ENCODE results near the gene GNAS. TPM values are rescaled to one million over a fixed set of nuclear protein-coding genes. Genes with fewer than 3 reads are reported as not detected.

Gene GNAS
- total RNA-seq, 4 donors from 2014 or later, result 281 to 822 (median 446) TPM

DNA sequence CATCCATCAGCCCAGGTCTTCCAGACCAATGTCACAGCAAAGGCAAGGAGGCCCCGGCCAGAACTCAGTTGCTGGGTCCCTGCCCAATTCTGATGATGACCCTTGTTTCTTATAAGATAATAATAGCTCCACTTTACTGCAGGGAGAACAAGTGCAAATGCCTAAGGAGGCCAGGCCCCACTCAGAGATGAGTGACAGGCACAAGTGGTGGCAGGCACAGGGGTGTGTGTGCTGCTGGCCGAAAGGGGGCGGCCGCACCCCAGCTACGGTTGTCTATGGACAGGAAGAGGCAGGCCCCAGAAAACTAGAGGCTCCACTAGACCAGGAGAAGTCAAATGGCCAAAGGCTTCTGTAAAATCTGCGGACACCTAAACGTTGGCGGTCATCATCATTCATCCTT, 30.4 kb upstream of the GNAS start:
- no peak for DNase-seq
- no peak for TF ChIP-seq CTCF (IDR thresholded peaks at IDR 0.05)
- TF ChIP-seq POLR2A (IDR thresholded peaks at IDR 0.05), result no peak
- H3K4me3 ChIP-seq, result no peak overlapping the region
- H3K27ac ChIP-seq, result no peak overlapping the region
- no peaks in the 10 kb centered on the region for H3K4me1 ChIP-seq
- H3K27me3 ChIP-seq, result no peaks in the 10 kb centered on the region
- intact Hi-C loops (cut with DNase I; ENCODE audit: low total_unique reads), result no loop called here
- H3K36me3 ChIP-seq, result no peaks in the 10 kb centered on the region
- no peaks in the 10 kb centered on the region for H3K9me3 ChIP-seq

DNA sequence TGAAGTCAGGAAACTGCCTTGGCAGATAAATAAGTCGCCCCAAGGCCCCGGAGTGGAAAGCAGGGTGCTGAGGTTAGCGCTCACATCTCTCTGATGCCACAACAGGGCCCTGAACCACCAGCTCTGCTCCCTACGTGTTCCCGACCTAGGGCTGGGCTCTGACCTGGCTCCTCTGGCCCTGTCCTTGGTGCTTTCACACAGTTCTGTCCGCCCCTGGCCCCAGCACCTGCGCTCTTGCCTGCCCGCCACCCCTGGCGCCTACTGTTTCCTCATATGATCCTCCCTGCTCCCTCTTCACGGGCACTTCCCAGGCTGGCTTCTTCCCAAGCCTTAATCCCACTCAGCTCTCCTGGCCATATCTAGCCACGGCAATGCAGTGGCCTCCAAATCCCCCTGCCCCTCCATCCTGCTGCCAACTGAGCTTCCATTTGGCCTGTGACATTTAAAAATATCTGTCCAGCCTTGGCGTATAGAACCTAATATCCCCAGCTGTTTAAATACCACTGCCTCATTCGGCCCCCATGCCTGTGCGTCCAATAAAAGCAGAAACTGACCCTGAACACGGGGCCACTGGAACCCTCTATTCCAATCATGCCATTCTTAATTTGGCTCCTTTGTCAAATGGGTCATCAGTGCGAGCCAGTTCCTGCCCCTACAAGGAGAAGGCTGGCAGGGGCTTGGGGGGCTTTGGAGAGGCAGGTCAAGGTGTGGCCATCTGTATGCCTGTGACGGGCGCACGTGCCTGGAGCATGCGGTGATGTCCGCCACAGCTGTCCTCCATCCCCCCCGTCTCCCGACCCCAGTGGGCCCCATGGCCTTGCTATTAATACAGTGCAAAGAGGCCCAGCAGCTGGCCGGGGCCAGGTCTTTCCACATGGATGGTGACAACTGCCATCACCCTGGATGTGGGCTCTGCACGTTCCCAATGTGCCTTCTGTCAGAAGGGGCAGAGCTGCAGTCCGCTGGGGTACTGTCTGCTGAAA, 29.5 kb upstream of the GNAS start:
- intact Hi-C loops (cut with DNase I; ENCODE audit: low total_unique reads), result no loop called here

GRCh38 chr20:58824843-58825242, 27.7 kb upstream of the GNAS start:
- intact Hi-C loops (cut with DNase I; ENCODE audit: low total_unique reads), result no loop called here
- Histone ChIP-seq H3K27me3 (no peaks in the 10 kb centered on the region), H3K27ac (no peak overlapping the region), H3K36me3 (no peaks in the 10 kb centered on the region), H3K4me1 (no peaks in the 10 kb centered on the region), H3K9me3 (no peaks in the 10 kb centered on the region), H3K4me3 (no peak overlapping the region)
- TF ChIP-seq POLR2A (IDR thresholded peaks at IDR 0.05) (no peak), CTCF (IDR thresholded peaks at IDR 0.05) (no peak)
- DNase-seq, result no peak

More for the DNA sequence above, 29.5 kb upstream of the GNAS start:
- Histone ChIP-seq H3K36me3 (no peaks in the 10 kb centered on the region), H3K27ac (no peak overlapping the region), H3K9me3 (no peaks in the 10 kb centered on the region), H3K4me3 (no peak overlapping the region), H3K4me1 (no peaks in the 10 kb centered on the region), H3K27me3 (no peaks in the 10 kb centered on the region)
- TF ChIP-seq CTCF (IDR thresholded peaks at IDR 0.05) (no peak), POLR2A (IDR thresholded peaks at IDR 0.05) (no peak)
- no peak for DNase-seq

- intact Hi-C loops (cut with DNase I; ENCODE audit: low total_unique reads), result no loop called here
- H3K27ac ChIP-seq, result no peak overlapping the region
- no peaks in the 10 kb centered on the region for H3K36me3 ChIP-seq
- no peaks in the 10 kb centered on the region for H3K9me3 ChIP-seq
- no peak overlapping the region for H3K4me3 ChIP-seq
- no peak for TF ChIP-seq CTCF (IDR thresholded peaks at IDR 0.05)
- no peak for TF ChIP-seq POLR2A (IDR thresholded peaks at IDR 0.05)
- DNase-seq, result no peak
- H3K27me3 ChIP-seq, result no peaks in the 10 kb centered on the region
- no peaks in the 10 kb centered on the region for H3K4me1 ChIP-seq
Observed at GRCh38 chr20:58825450-58825849, 27.1 kb upstream of the GNAS start.

GRCh38 chr20:58826271-58826670, 26.2 kb upstream of the GNAS start:
- Histone ChIP-seq H3K4me1 (no peaks in the 10 kb centered on the region), H3K36me3 (no peaks in the 10 kb centered on the region), H3K9me3 (no peaks in the 10 kb centered on the region), H3K4me3 (no peak overlapping the region), H3K27me3 (no peaks in the 10 kb centered on the region), H3K27ac (no peak overlapping the region)
- intact Hi-C loops (cut with DNase I; ENCODE audit: low total_unique reads), result no loop called here
- no peak for DNase-seq
- TF ChIP-seq CTCF (IDR thresholded peaks at IDR 0.05) (no peak), POLR2A (IDR thresholded peaks at IDR 0.05) (no peak)
